Renal cortex interstitium (tissue), 15 donors: ENCODE data around the gene SLC27A3. TPM values are rescaled to one million over a fixed set of nuclear protein-coding genes. Genes with fewer than 3 reads are reported as not detected.
A peak's percentile ranks its signal among the peaks of the same experiment; 100 is the strongest.

ENCODE experiments used
- DNase-seq, 11 donors: peaks; one replicate each; pipeline ENCODE4 v3.0.0-alpha.2; 2013; ENCODE audit warnings: low read depth in 9 of 11, low spot score in 4 of 11; ENCODE audit errors: extremely low read depth in 1 of 11
- long read RNA-seq, 16 experiments: transcript quantifications; one replicate each; lab custom pipeline, GENCODE V29; 2026
- polyA plus RNA-seq, 3 donors: library from polyadenylated mRNA; unstranded; fragments of 120-200 nt; gene quantifications; one replicate each; pipeline ENCODE4 v1.2.1, GENCODE V29; 2013; ENCODE audit not compliant: insufficient read length in 3 of 3

Gene SLC27A3
- polyA plus RNA-seq: 10 to 100 TPM; 35.4 to 43.3 (median 40.5) TPM
- long read RNA-seq, donor 1, full-length matches to known transcripts: 2 of 2 reads
- long read RNA-seq, donor 1, partial matches to known transcripts: 0 of 2 reads
- long read RNA-seq, donor 1, other reads (novel, unspliced or antisense): 0 of 2 reads
- long read RNA-seq, donor 2, partial matches to known transcripts: 0 of 7 reads
- long read RNA-seq, donor 2, other reads (novel, unspliced or antisense): 0 of 7 reads
- long read RNA-seq, donor 3, full-length matches to known transcripts: 6 of 6 reads
- long read RNA-seq, donor 3, partial matches to known transcripts: 0 of 6 reads
- long read RNA-seq, donor 3, other reads (novel, unspliced or antisense): 0 of 6 reads
- long read RNA-seq, donor 4, partial matches to known transcripts: 0 of 5 reads
- long read RNA-seq, donor 4, other reads (novel, unspliced or antisense): 0 of 5 reads
- long read RNA-seq, donor 5: 0 reads
- long read RNA-seq, donor 6, transcript SLC27A3-201 (10 exons, 3,351 nt): major isoform, 6 of 10 reads
- long read RNA-seq, donor 6, partial matches to known transcripts: 0 of 10 reads
- long read RNA-seq, donor 6, other reads (novel, unspliced or antisense): 0 of 10 reads
- long read RNA-seq, donor 7, transcript SLC27A3-201 (10 exons, 3,351 nt): major isoform, 5 of 14 reads
- long read RNA-seq, donor 7, partial matches to known transcripts: 8 of 14 reads
- long read RNA-seq, donor 7, other reads (novel, unspliced or antisense): 0 of 14 reads
- long read RNA-seq, donor 8, full-length matches to known transcripts: 11 of 23 reads
- long read RNA-seq, donor 8, partial matches to known transcripts: 12 of 23 reads
- long read RNA-seq, donor 8, other reads (novel, unspliced or antisense): 0 of 23 reads
- long read RNA-seq, donor 9, partial matches to known transcripts: 0 of 3 reads
- long read RNA-seq, donor 9, other reads (novel, unspliced or antisense): 0 of 3 reads
- long read RNA-seq, donor 10, transcript SLC27A3-201 (10 exons, 3,351 nt): major isoform, 6 of 6 reads
- long read RNA-seq, donor 10, partial matches to known transcripts: 0 of 6 reads
- long read RNA-seq, donor 10, other reads (novel, unspliced or antisense): 0 of 6 reads
- long read RNA-seq, donor 11, partial matches to known transcripts: 0 of 5 reads
- long read RNA-seq, donor 11, other reads (novel, unspliced or antisense): 0 of 5 reads
- long read RNA-seq, donor 12, partial matches to known transcripts: 0 of 1 reads
- long read RNA-seq, donor 12, other reads (novel, unspliced or antisense): 0 of 1 reads
- long read RNA-seq, donor 13, transcript SLC27A3-201 (10 exons, 3,351 nt): major isoform, 12 of 13 reads
- long read RNA-seq, donor 13, partial matches to known transcripts: 0 of 13 reads
- long read RNA-seq, donor 13, other reads (novel, unspliced or antisense): 0 of 13 reads
- long read RNA-seq, donor 14, partial matches to known transcripts: 0 of 2 reads
- long read RNA-seq, donor 14, other reads (novel, unspliced or antisense): 0 of 2 reads
- long read RNA-seq, donor 15, partial matches to known transcripts: 0 of 2 reads
- long read RNA-seq, donor 15, other reads (novel, unspliced or antisense): 0 of 2 reads
- long read RNA-seq, donor 16, transcript SLC27A3-201 (10 exons, 3,351 nt): major isoform, 11 of 16 reads
- long read RNA-seq, donor 16, partial matches to known transcripts: 5 of 16 reads
- long read RNA-seq, donor 16, other reads (novel, unspliced or antisense): 0 of 16 reads

GRCh38 chr1:153774780-153775457 lies at the start of gene SLC27A3:
SLC27A3 (plus strand) TSS chr1:153775407; CDS start chr1:153775498, 91 bp downstream.
- peak in 3 of 11 donors; percentile 45 to 47 (median 47) for DNase-seq

GRCh38 chr1:153727463-153728304 lies 47.5 kb upstream of the SLC27A3 start, which contains the start of gene INTS3:
INTS3 (plus strand) TSS chr1:153728050; CDS start chr1:153728635, 585 bp downstream.
- peak; percentile 98 to 100 (median 100) for DNase-seq

GRCh38 chr1:153728305-153729066 lies 46.7 kb upstream of the SLC27A3 start:
- peak in 1 of 11 donors; percentile 35 for DNase-seq

GRCh38 chr1:153730468-153730988 lies 44.7 kb upstream of the SLC27A3 start:
- no peak for DNase-seq

- DNase-seq: no peak
Observed at GRCh38 chr1:153733970-153734369, 41.2 kb upstream of the SLC27A3 start.

GRCh38 chr1:153734396-153735089 lies 40.7 kb upstream of the SLC27A3 start:
- DNase-seq: no peak

- DNase-seq: no peak
Observed at GRCh38 chr1:153735090-153735420, 40.2 kb upstream of the SLC27A3 start.

GRCh38 chr1:153741986-153742385 lies 33.2 kb upstream of the SLC27A3 start:
- DNase-seq: peak in 6 of 11 donors; percentile 27 to 78 (median 66)

GRCh38 chr1:153742411-153743142 lies 32.6 kb upstream of the SLC27A3 start:
- peak in 4 of 11 donors; percentile 56 to 76 (median 62) for DNase-seq

- DNase-seq: no peak
Observed at GRCh38 chr1:153745417-153745816, 29.8 kb upstream of the SLC27A3 start.

- DNase-seq: no peak
Observed at GRCh38 chr1:153746174-153746573, 29.0 kb upstream of the SLC27A3 start.

- no peak for DNase-seq
Observed at GRCh38 chr1:153748903-153749302, 26.3 kb upstream of the SLC27A3 start.

- DNase-seq: peak in 5 of 11 donors; percentile 57 to 82 (median 67)
Observed at GRCh38 chr1:153749408-153750005, 25.7 kb upstream of the SLC27A3 start.
